ENCODE measurements around the gene MAGEH1. TPM values are rescaled to one million over a fixed set of nuclear protein-coding genes. Genes with fewer than 3 reads are reported as not detected.
"Not testable (repeated sequence)": the region's sequence is repeated elsewhere in the genome, so short reads cannot be mapped to it uniquely, and the experiment has no call there.

MAGEH1 gene
- total and polyA plus RNA-seq, 2 of the 8 experiments (the other 6 are each of a cell fraction or from before 2014, with no cell fraction given): 9.4 to 13.4 TPM

DNA sequence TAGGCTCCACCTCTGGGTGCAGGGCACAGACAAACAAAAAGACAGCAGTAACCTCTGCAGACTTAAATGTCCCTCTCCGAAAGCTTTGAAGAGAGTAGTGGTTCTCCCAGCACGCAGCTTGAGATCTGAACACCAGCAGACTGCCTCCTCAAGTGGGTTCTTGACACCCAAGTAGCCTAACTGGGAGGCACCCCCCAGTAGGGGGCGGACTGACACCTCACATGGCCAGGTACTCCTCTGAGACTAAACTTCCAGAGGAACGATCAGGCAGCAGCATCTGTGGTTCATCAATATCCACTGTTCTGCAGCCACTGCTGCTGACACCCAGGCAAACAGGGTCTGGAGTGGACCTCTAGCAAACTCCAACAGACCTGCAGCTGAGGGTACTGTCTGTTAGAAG lies 24.8 kb upstream of the MAGEH1 start:
- H2AK5ac ChIP-seq (ENCODE audit: low read depth, low read length); H2BK12ac ChIP-seq (ENCODE audit: low read depth, low read length); H3K23ac ChIP-seq (ENCODE audit: insufficient read length); H4K5ac ChIP-seq (ENCODE audit: insufficient read length, low read depth, low read length); H3K27me3 ChIP-seq (replicated peaks in 1 of 4; ENCODE audit: control insufficient read depth in 3 of 4, extremely low read depth in 1 of 4, insufficient read depth in 3 of 4, low read length in 3 of 4); FAIRE-seq; H3K27ac ChIP-seq (ENCODE audit: low read depth, low read length); H2BK15ac ChIP-seq (ENCODE audit: low read length); H3K18ac ChIP-seq (ENCODE audit: extremely low read depth, low read length); H3K9ac ChIP-seq (replicated peaks in 1 of 4; ENCODE audit: extremely low read depth in 1 of 4, low read depth in 3 of 4, low read length in 3 of 4); CTCF ChIA-PET (ENCODE audit: partially characterized antibody); H3K36me3 ChIP-seq (ENCODE audit: control insufficient read depth in 2 of 4, insufficient read depth in 4 of 4, low read length in 3 of 4); H3K79me2 ChIP-seq (ENCODE audit: control insufficient read depth in 1 of 2, insufficient read depth in 2 of 2, low read length in 2 of 2); H3K23me2 ChIP-seq (ENCODE audit: low read depth, low read length); H3K79me1 ChIP-seq (ENCODE audit: low read depth, low read length); H3K4ac ChIP-seq (replicated peaks; ENCODE audit: insufficient read length, low read depth, low read length); DNase-seq (ENCODE audit: low read depth in 1 of 2, low spot score in 2 of 2); H2BK120ac ChIP-seq (replicated peaks; ENCODE audit: low read depth, low read length); H4K20me1 ChIP-seq (replicated peaks in 1 of 2; ENCODE audit: control insufficient read depth in 1 of 2, insufficient read depth in 2 of 2, low read length in 2 of 2); H4K91ac ChIP-seq (replicated peaks; ENCODE audit: insufficient read length, low read length); H3K4me2 ChIP-seq (ENCODE audit: insufficient read depth in 1 of 2, low read depth in 2 of 2, low read length in 2 of 2); H3K4me1 ChIP-seq (replicated peaks in 1 of 4; ENCODE audit: control insufficient read depth in 3 of 4, insufficient read depth in 4 of 4, low read length in 3 of 4); H3K4me3 ChIP-seq (ENCODE audit: extremely low read depth in 1 of 4, insufficient read depth in 2 of 4, low read depth in 3 of 4, low read length in 4 of 4); H3K56ac ChIP-seq (replicated peaks; ENCODE audit: insufficient read length, low read depth, low read length); H2BK20ac ChIP-seq (ENCODE audit: low read length); H3K14ac ChIP-seq (ENCODE audit: insufficient read length); POLR2A ChIA-PET (ENCODE audit: partially characterized antibody); H4K8ac ChIP-seq (ENCODE audit: extremely low read depth, insufficient read depth, low read length); H2AFZ ChIP-seq (ENCODE audit: low read length); H2BK5ac ChIP-seq (ENCODE audit: low read depth, low read length): not testable (repeated sequence)
- 100% methylated on average over 2 of the region's 4 CpGs; no CpG with 5 or more reads in 1 of the 2 experiments for WGBS, 2 experiments (ENCODE audit: extremely low coverage in 1 of 2, insufficient coverage in 1 of 2, insufficient read length in 1 of 2, insufficient replicate concordance in 2 of 2, low coverage in 1 of 2, low lambda C conversion rate in 2 of 2, missing lambda C conversion rate in 1 of 2)
- H3K9me3 ChIP-seq (ENCODE audit: insufficient read depth in 2 of 2, low read depth in 1 of 2, low read length in 1 of 2): peaks cover 0 to 10% of the 10 kb centered on the region in 2 experiments; a peak in 3 of 4 replicates

- CTCF ChIA-PET (ENCODE audit: partially characterized antibody); FAIRE-seq; DNase-seq (ENCODE audit: low read depth in 1 of 2, low spot score in 2 of 2); H3K9ac ChIP-seq (replicated peaks in 1 of 4; ENCODE audit: extremely low read depth in 1 of 4, low read depth in 3 of 4, low read length in 3 of 4); H2BK20ac ChIP-seq (ENCODE audit: low read length); H3K18ac ChIP-seq (ENCODE audit: extremely low read depth, low read length); H3K36me3 ChIP-seq (ENCODE audit: control insufficient read depth in 2 of 4, insufficient read depth in 4 of 4, low read length in 3 of 4); H4K5ac ChIP-seq (ENCODE audit: insufficient read length, low read depth, low read length); H3K27me3 ChIP-seq (replicated peaks in 1 of 4; ENCODE audit: control insufficient read depth in 3 of 4, extremely low read depth in 1 of 4, insufficient read depth in 3 of 4, low read length in 3 of 4); H3K56ac ChIP-seq (replicated peaks; ENCODE audit: insufficient read length, low read depth, low read length); H3K4me1 ChIP-seq (replicated peaks in 1 of 4; ENCODE audit: control insufficient read depth in 3 of 4, insufficient read depth in 4 of 4, low read length in 3 of 4); H3K79me1 ChIP-seq (ENCODE audit: low read depth, low read length); H3K4me2 ChIP-seq (ENCODE audit: insufficient read depth in 1 of 2, low read depth in 2 of 2, low read length in 2 of 2); H3K4ac ChIP-seq (replicated peaks; ENCODE audit: insufficient read length, low read depth, low read length); H3K4me3 ChIP-seq (ENCODE audit: extremely low read depth in 1 of 4, insufficient read depth in 2 of 4, low read depth in 3 of 4, low read length in 4 of 4); H3K23ac ChIP-seq (ENCODE audit: insufficient read length); H4K8ac ChIP-seq (ENCODE audit: extremely low read depth, insufficient read depth, low read length); H2BK15ac ChIP-seq (ENCODE audit: low read length); H3K23me2 ChIP-seq (ENCODE audit: low read depth, low read length); H4K20me1 ChIP-seq (replicated peaks in 1 of 2; ENCODE audit: control insufficient read depth in 1 of 2, insufficient read depth in 2 of 2, low read length in 2 of 2); H2AK5ac ChIP-seq (ENCODE audit: low read depth, low read length); POLR2A ChIA-PET (ENCODE audit: partially characterized antibody); H2BK120ac ChIP-seq (replicated peaks; ENCODE audit: low read depth, low read length); H2AFZ ChIP-seq (ENCODE audit: low read length); H3K27ac ChIP-seq (ENCODE audit: low read depth, low read length); H2BK5ac ChIP-seq (ENCODE audit: low read depth, low read length); H3K79me2 ChIP-seq (ENCODE audit: control insufficient read depth in 1 of 2, insufficient read depth in 2 of 2, low read length in 2 of 2); H4K91ac ChIP-seq (replicated peaks; ENCODE audit: insufficient read length, low read length); H3K14ac ChIP-seq (ENCODE audit: insufficient read length); H2BK12ac ChIP-seq (ENCODE audit: low read depth, low read length): not testable (repeated sequence)
- 81% methylated on average over 5 of the region's 5 CpGs; no CpG with 5 or more reads in 1 of the 2 experiments for WGBS, 2 experiments (ENCODE audit: extremely low coverage in 1 of 2, insufficient coverage in 1 of 2, insufficient read length in 1 of 2, insufficient replicate concordance in 2 of 2, low coverage in 1 of 2, low lambda C conversion rate in 2 of 2, missing lambda C conversion rate in 1 of 2)
- H3K9me3 ChIP-seq (ENCODE audit: insufficient read depth in 2 of 2, low read depth in 1 of 2, low read length in 1 of 2): peaks cover 0 to 20% of the 10 kb centered on the region in 2 experiments; a peak in 2 of 4 replicates
These were observed 8.5 kb upstream of the MAGEH1 start for GRCh38 chrX:55443468-55443867.
